ENCODE data around the gene TXN2.
"Not testable (repeated sequence)": the region's sequence is repeated elsewhere in the genome, so short reads cannot be mapped to it uniquely, and the experiment has no call there.

TXN2 gene

GRCh38 chr22:36433318-36434231, 47.9 kb downstream of the TXN2 start:
- TF ChIP-seq, protein P1, sequence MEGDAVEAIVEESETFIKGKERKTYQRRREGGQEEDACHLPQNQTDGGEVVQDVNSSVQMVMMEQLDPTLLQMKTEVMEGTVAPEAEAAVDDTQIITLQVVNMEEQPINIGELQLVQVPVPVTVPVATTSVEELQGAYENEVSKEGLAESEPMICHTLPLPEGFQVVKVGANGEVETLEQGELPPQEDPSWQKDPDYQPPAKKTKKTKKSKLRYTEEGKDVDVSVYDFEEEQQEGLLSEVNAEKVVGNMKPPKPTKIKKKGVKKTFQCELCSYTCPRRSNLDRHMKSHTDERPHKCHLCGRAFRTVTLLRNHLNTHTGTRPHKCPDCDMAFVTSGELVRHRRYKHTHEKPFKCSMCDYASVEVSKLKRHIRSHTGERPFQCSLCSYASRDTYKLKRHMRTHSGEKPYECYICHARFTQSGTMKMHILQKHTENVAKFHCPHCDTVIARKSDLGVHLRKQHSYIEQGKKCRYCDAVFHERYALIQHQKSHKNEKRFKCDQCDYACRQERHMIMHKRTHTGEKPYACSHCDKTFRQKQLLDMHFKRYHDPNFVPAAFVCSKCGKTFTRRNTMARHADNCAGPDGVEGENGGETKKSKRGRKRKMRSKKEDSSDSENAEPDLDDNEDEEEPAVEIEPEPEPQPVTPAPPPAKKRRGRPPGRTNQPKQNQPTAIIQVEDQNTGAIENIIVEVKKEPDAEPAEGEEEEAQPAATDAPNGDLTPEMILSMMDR (IDR thresholded peaks at IDR 0.05; ENCODE audit: borderline replicate concordance, insufficient read depth, low read depth, low read length), result no peak

GRCh38 chr22:36432592-36433317, 48.7 kb downstream of the TXN2 start:
- TF ChIP-seq, protein P1 (IDR thresholded peaks at IDR 0.05; ENCODE audit: borderline replicate concordance, insufficient read depth, low read depth, low read length), result no peak

More at GRCh38 chr22:36433318-36434231, 47.9 kb downstream of the TXN2 start:
- no peak overlapping the region for H3K4me3 ChIP-seq (ENCODE audit: low read depth, low read length)

GRCh38 chr22:36431977-36432376, 49.5 kb downstream of the TXN2 start:
- H3K4me3 ChIP-seq (ENCODE audit: low read depth, low read length), result no peak overlapping the region
- TF ChIP-seq, protein P1 (IDR thresholded peaks at IDR 0.05; ENCODE audit: borderline replicate concordance, insufficient read depth, low read depth, low read length), result no peak

More at GRCh38 chr22:36432592-36433317, 48.7 kb downstream of the TXN2 start:
- H3K4me3 ChIP-seq (ENCODE audit: low read depth, low read length), result no peak overlapping the region

DNA sequence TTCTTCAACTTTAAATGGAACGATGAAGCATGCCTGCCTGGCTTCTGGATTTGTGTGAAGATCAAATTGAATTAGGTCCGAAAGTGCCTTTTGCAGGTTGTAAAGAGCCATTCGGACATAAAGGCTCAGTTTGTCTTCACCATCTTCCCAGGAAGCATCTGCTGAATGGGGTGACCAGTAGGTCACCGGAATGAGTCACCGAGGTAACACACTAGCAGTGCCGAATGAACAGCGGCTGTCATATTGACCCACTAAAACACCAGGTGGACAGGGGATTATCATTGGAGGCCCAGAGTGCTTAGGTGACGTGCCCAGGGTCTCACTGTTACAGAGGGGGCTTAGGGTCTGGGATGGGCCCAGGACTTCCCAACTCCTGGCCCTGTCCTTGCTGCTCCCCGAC, 50.6 kb downstream of the TXN2 start:
- H3K4me3 ChIP-seq (ENCODE audit: low read depth, low read length), result no peak overlapping the region
- TF ChIP-seq, protein P1 (IDR thresholded peaks at IDR 0.05; ENCODE audit: borderline replicate concordance, insufficient read depth, low read depth, low read length), result no peak

- not testable (repeated sequence) for H3K4me3 ChIP-seq (ENCODE audit: low read depth, low read length)
Observed at GRCh38 chr22:36427952-36428351, 53.5 kb downstream of the TXN2 start.

DNA sequence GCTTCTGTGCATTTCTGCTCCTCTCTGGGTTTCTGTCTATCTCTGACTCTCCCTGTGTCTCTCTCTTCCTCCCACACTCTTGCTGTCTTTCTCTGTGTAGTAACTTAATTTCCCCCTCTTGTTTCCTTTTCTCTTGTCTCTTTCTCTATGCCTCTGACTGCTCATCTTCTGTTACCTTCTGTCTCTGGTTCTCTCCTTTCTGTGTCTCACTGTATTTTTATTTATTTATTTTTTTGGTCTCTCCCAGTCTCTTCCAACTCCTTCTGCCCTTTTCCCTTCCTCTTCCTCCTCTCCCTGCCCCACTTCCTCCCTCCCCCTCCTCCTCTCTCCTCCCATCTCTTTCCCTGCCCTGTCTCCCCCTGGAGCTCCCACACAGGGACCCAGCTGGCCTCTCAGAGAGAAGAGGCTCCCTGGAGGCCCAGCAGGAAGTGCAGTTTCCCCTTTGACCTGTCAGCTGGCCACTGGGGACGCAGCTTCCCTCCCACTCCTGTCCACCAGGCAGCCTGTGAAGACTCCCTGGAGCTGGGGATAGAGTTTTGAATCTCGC, 55.4 kb downstream of the TXN2 start:
- H3K4me3 ChIP-seq (ENCODE audit: low read depth, low read length), result no peak overlapping the region
- TF ChIP-seq, protein P1 (IDR thresholded peaks at IDR 0.05; ENCODE audit: borderline replicate concordance, insufficient read depth, low read depth, low read length), result no peak

DNA sequence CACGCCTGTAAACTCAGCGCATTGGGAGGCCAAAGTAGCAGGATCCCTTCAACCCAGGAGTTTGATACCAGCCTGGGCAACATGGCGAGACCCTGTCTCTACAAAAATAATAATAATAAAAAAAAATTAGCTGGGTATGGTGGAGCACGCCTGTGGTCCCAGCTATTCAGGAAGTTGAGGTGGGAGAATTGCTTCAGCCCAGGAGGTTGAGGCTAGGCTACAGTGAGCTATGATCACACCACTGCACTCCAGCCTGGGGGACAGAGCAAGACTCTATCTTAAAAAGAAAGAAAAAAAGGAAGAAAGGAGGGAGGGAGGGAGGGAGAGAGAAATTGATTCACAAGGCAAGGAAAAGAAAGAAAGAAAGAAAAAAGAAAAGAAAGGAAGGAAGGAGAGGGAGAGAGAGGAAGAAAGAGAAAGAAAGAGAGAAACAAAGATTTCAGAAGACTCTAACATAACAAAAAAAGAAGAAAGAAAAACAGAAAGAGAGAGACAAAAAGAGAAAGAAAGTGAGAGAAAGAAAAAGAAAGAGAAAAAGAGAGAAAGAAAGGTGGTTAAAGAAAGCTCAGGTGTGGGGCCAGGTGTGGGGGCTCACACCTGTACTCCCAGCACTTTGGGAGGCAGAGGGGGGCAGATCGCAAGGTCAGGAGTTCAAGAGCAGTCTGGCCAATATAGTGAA, 56.4 kb downstream of the TXN2 start:
- no peak overlapping the region for H3K4me3 ChIP-seq (ENCODE audit: low read depth, low read length)
- TF ChIP-seq, protein P1 (IDR thresholded peaks at IDR 0.05; ENCODE audit: borderline replicate concordance, insufficient read depth, low read depth, low read length), result no peak

DNA sequence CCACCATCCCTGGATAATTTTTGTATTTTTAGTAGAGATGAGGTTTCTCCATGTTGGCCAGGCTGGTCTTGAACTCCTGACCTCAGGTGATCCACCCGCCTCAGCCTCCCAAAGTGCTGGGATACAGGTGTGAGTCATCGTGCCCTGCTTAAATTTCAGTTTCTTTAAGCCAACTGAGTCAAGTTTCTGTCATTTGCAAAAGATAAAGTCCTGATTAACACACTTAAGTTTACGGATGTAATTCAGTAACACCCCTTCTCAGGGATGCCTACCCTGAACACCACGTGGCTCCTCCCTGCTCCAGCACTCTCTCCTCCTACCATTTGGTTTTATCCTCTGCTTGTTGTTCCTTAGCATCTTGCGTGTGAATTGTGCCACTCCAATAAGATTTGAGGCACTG, 57.0 kb downstream of the TXN2 start:
- H3K4me3 ChIP-seq (ENCODE audit: low read depth, low read length), result not testable (repeated sequence)
